GM20000 (cell line): Measurements from ENCODE around the gene SPECC1L.

Experiments
- DNase-seq: peaks from one replicate; pipeline ENCODE4 v3.0.0; 2012; ENCODE audit warnings: low spot score
- CTCF ChIP-seq: IDR thresholded peaks from 2 replicates; pipeline ENCODE4 v1.5.1; 2012; ENCODE audit warnings: mild to moderate bottlenecking, control low read depth; ENCODE audit errors: extremely low read depth, missing control alignments

SPECC1L gene

GRCh38 chr22:24407884-24408283 lies 137.3 kb downstream of the SPECC1L start:
- no peak for DNase-seq
- TF ChIP-seq CTCF = no peak

GRCh38 chr22:24408630-24409029 lies 138.0 kb downstream of the SPECC1L start:
- no peak for DNase-seq
- TF ChIP-seq CTCF = no peak

GRCh38 chr22:24409707-24410106 lies 139.1 kb downstream of the SPECC1L start:
- no peak for TF ChIP-seq CTCF

DNA sequence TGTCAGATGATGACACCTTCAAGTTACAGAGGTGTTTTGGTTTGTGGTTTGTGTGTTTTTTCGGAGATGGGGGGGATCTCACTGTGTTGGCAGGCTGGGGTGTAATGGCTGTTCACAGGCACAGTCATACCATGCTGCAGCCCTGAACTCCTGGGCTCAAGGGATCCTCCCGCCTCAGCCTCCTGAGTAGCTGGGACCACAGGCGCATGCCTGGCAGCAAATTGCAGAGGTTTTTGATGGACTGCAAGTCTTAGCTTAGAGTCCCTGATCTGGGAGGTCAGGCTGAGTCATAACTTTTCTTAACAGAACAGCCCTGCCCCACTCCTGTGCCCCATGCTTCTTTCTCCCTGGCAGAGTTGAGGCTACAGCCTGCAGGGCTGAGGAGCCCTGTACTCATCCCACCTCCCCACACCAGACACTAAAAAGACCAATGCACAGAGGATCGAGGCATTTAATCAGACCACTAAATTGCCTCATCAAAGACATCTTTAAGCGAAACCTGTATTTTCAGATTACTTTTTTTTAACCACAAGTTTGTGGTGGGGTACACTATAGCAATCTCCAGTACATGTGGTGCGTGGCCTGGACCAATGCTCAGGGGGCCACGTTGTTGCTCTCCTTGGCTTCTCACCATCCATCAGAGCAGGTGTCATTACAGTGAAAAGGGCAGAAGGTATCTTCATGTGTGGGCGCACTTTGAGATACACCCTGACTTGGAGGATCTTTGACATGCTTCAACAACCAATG lies 139.7 kb downstream of the SPECC1L start:
- no peak for DNase-seq

More at GRCh38 chr22:24409707-24410106, 139.1 kb downstream of the SPECC1L start:
- DNase-seq = no peak

GRCh38 chr22:24411256-24412004 lies 140.8 kb downstream of the SPECC1L start:
- TF ChIP-seq CTCF = no peak
- DNase-seq = no peak

More for the DNA sequence above, 139.7 kb downstream of the SPECC1L start:
- TF ChIP-seq CTCF = no peak

DNA sequence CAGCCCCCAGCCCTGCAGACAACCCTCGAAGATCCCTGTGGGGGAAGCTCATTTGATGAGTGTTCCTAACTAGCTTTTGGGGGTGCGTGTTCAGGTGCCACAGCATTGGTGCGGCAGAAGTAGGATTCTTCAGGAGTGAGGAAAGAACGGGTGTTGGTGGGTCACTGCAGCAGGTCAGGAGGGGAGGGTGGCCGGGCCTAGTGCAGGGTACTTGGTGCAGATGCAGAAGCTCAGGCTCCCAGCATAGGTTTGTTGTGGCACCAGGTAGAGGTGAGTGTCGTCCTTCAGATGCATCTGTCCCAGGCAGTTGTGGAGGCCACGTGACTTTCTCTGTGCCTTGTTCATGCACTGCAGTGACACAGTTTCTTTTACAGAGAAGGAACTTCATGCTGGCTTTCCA lies 141.6 kb downstream of the SPECC1L start:
- no peak for TF ChIP-seq CTCF
- DNase-seq = no peak

DNA sequence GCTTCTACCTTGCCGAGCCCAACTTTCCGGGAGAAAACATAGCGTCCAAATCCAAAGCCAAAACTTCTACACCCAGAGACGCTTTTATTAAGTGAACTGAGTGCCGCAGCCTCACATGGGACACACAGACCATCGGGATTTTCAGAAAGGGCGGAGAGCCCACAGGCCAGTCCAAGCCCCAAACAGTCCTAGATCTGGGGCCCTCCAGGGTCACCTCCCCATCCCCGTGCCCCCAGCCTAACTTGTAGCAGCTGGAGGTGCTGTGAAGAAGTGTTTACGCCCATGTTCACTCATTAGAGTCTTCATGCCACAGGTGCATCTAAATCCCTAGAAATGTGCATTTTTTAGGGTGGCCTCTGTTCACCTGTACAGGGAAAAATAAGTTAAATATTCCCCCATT lies 142.6 kb downstream of the SPECC1L start:
- no peak for TF ChIP-seq CTCF
- no peak for DNase-seq
